Psoas muscle (tissue), 8 donors: ENCODE data around the gene DNAI1. TPM values are rescaled to one million over a fixed set of nuclear protein-coding genes. Genes with fewer than 3 reads are reported as not detected.

Source experiments
- ATAC-seq, 4 donors: fragments of 200-7000 bp; cut with Tn5 transposase; one replicate each; pipeline ENCODE4 v1.9.1; 2020; ENCODE audit warnings: moderate library complexity in 3 of 4, mild to moderate bottlenecking in 2 of 4
- DNase-seq, 2 donors: peaks; one replicate each; pipeline ENCODE4 v3.0.0-alpha.2; 2020
- H3K27ac ChIP-seq: fragments of 200-600 bp; one replicate; pipeline ENCODE4 v1.8.0; 2022
- H3K27me3 ChIP-seq, 3 donors: fragments of 200-600 bp in 1 of 3; one replicate each; pipeline versions ENCODE4 v1.6.1 to v1.8.0; 2013 to 2022; ENCODE audit warnings: low read length in 2 of 3, mild to moderate bottlenecking in 2 of 3, moderate library complexity in 1 of 3; ENCODE audit not compliant: insufficient read depth in 3 of 3
- H3K36me3 ChIP-seq, 2 donors: fragments of 200-600 bp in 1 of 2; one replicate each; pipeline versions ENCODE4 v1.6.1 to v1.8.0; 2013 to 2022; ENCODE audit warnings: low read depth in 1 of 2, mild to moderate bottlenecking in 1 of 2, moderate library complexity in 1 of 2; ENCODE audit not compliant: insufficient read depth in 1 of 2
- H3K4me1 ChIP-seq: fragments of 200-600 bp; one replicate; pipeline ENCODE4 v1.8.0; 2022
- H3K4me3 ChIP-seq: fragments of 200-600 bp; one replicate; pipeline ENCODE4 v1.8.0; 2022; ENCODE audit warnings: mild to moderate bottlenecking
- H3K9me3 ChIP-seq: fragments of 200-600 bp; one replicate; pipeline ENCODE4 v1.8.0; 2022
- CTCF ChIP-seq: fragments of 200-600 bp; IDR thresholded peaks from one replicate; pipeline ENCODE4 v1.8.0; 2022; ENCODE audit warnings: antibody characterized with exemption
- WGBS, 3 donors: extraction: QIAGEN DNeasy Blood & Tissue Kit; methylation state at CpG; one replicate each; pipeline versions ENCODE4 v1.1.6 to v1.1.7; 2013; 5-methylcytosine and 5-hydroxymethylcytosine counted together
- intact Hi-C, 2 donors: fragments of 100-400 bp; cut with DNase I; formaldehyde crosslinking; loops; one replicate each; pipeline versions ENCODE4 v1.11.0 to v1.14.2; 2022
- polyA plus RNA-seq, 3 donors: library from polyadenylated mRNA; stranded (reverse); fragments of 200-250 nt; gene quantifications; one replicate each; pipeline ENCODE4 v1.2.3, GENCODE V29; 2013
- total RNA-seq, 4 donors: library from RNA; stranded (reverse); fragmentation: NEBNext Ultra II Directional in 2 of 4; extraction: Animal tissue kit (Norgen Biotek cat#: 25700) in 2 of 4; gene quantifications; one replicate each; pipeline versions ENCODE4 v1.2.1 to v1.2.4, GENCODE V29; 2021 to 2023
- donor health status: healthy with polysubstance abuse.
- donor health status: DM: no; HTN: no; CAD: no; lungs with moderate emphysema.
- donor health status: Bipolar disorder and iron deficiency.
- donor health status: healthy.
- donor health status: DM: yes; HTN: yes; CAD: no.
- donor health status: DM: no; HTN: no; CAD: no.
- donor health status: DM: no; HTN: no; CAD: no.
- donor health status: DM: yes; HTN: yes; CAD: no.

The DNAI1 gene
- total and polyA plus RNA-seq, 7 donors, result 0.04 to 0.70 (median 0.27) TPM; not detected in 3

- Histone ChIP-seq H3K27ac (no peak overlapping the region), H3K4me3 (no peak overlapping the region), H3K4me1 (peaks cover 44% of the 10 kb centered on the region), H3K36me3 (no peaks in the 10 kb centered on the region), H3K9me3 (no peaks in the 10 kb centered on the region), H3K27me3 (no peaks in the 10 kb centered on the region)
- intact Hi-C loops, result loop anchor here in 1 of 2 donors (5.0 kb wide), 1 partner anchor 37 kb away; no protein-coding TSS in a partner anchor
- WGBS, 3 donors, result 53 to 74% (median 62%) methylated on average over 2 of the region's 2 CpGs
- no peak for TF ChIP-seq CTCF
- DNase-seq (no peak), ATAC-seq (no peak)
These were observed 5.3 kb downstream of the DNAI1 start for GRCh38 chr9:34463901-34464232.

GRCh38 chr9:34464571-34464970 lies 6.0 kb downstream of the DNAI1 start:
- ATAC-seq (no peak), DNase-seq (no peak)
- peak overlapping the region; percentile 31 for H3K27ac ChIP-seq
- no peak overlapping the region for H3K4me3 ChIP-seq
- peaks cover 37% of the 10 kb centered on the region for H3K4me1 ChIP-seq
- H3K27me3 ChIP-seq, result no peaks in the 10 kb centered on the region
- WGBS, 3 donors, result 78 to 84% (median 79%) methylated on average over 2 of the region's 2 CpGs
- TF ChIP-seq CTCF, result no peak
- H3K9me3 ChIP-seq, result no peaks in the 10 kb centered on the region
- H3K36me3 ChIP-seq, result no peaks in the 10 kb centered on the region
- intact Hi-C loops, result loop anchor here in 1 of 2 donors (5.0 kb wide), 1 partner anchor 37 kb away; no protein-coding TSS in a partner anchor

- no peak for TF ChIP-seq CTCF
- Histone ChIP-seq H3K9me3 (no peaks in the 10 kb centered on the region), H3K36me3 (no peaks in the 10 kb centered on the region), H3K27me3 (no peaks in the 10 kb centered on the region), H3K4me1 (peaks cover 32% of the 10 kb centered on the region), H3K4me3 (no peak overlapping the region), H3K27ac (peak overlapping the region; percentile 31)
- intact Hi-C loops, result no loop called here
- 6 to 10% (median 8%) methylated on average over 1 of the region's 1 CpG for WGBS, 3 donors
- DNase-seq (no peak), ATAC-seq (peak; percentile 31 to 63 (median 48))
These were observed 6.9 kb downstream of the DNAI1 start for GRCh38 chr9:34465468-34465867.

GRCh38 chr9:34475097-34475496 lies 16.5 kb downstream of the DNAI1 start:
- Histone ChIP-seq H3K4me1 (no peaks in the 10 kb centered on the region), H3K27me3 (no peaks in the 10 kb centered on the region), H3K36me3 (no peaks in the 10 kb centered on the region), H3K9me3 (no peaks in the 10 kb centered on the region), H3K27ac (no peak overlapping the region), H3K4me3 (no peak overlapping the region)
- intact Hi-C loops, result no loop called here
- ATAC-seq (no peak), DNase-seq (no peak)
- no peak for TF ChIP-seq CTCF
- WGBS, 3 donors, result 23 to 29% (median 24%) methylated on average over 3 of the region's 3 CpGs

GRCh38 chr9:34477541-34477940 lies 18.9 kb downstream of the DNAI1 start:
- ATAC-seq, result no peak
- no peak overlapping the region for H3K4me3 ChIP-seq
- no peaks in the 10 kb centered on the region for H3K27me3 ChIP-seq
- no peaks in the 10 kb centered on the region for H3K4me1 ChIP-seq
- intact Hi-C loops, result no loop called here
- H3K9me3 ChIP-seq, result no peaks in the 10 kb centered on the region
- no peak for TF ChIP-seq CTCF
- 73 to 91% (median 86%) methylated on average over 1 of the region's 1 CpG for WGBS, 3 donors
- no peak for DNase-seq
- H3K36me3 ChIP-seq, result no peaks in the 10 kb centered on the region
- no peak overlapping the region for H3K27ac ChIP-seq
